Cardiac muscle cell (in vitro differentiated cells and primary cell): Measurements from ENCODE around the gene CPEB1. TPM values are rescaled to one million over a fixed set of nuclear protein-coding genes. Genes with fewer than 3 reads are reported as not detected.
"Not testable (repeated sequence)": the region's sequence is repeated elsewhere in the genome, so short reads cannot be mapped to it uniquely, and the experiment has no call there.

ENCODE experiments used
- DNase-seq, 2 donors: peaks; one replicate each; pipeline versions ENCODE4 v3.0.0 to v3.0.0-alpha.2; 2010 to 2017; ENCODE audit warnings: low read depth in 1 of 2, low spot score in 1 of 2
- H3K27ac ChIP-seq: fragments of 200-600 bp; sonication (generic); 2 replicates; pipeline ENCODE4 v1.5.1; 2016
- H3K27me3 ChIP-seq: fragments of 200-600 bp; sonication (generic); 2 replicates; pipeline ENCODE4 v1.6.0; 2016; ENCODE audit warnings: control low read depth
- H3K36me3 ChIP-seq: fragments of 200-600 bp; sonication (generic); 2 replicates; pipeline ENCODE4 v1.5.1; 2016; ENCODE audit warnings: control low read depth
- H3K4me1 ChIP-seq: fragments of 200-600 bp; sonication (generic); 2 replicates; pipeline ENCODE4 v1.8.1; 2017; ENCODE audit warnings: low read depth, mild to moderate bottlenecking, mixed run types
- H3K4me3 ChIP-seq: fragments of 200-600 bp; sonication (generic); 2 replicates; pipeline ENCODE4 v1.5.1; 2016; ENCODE audit warnings: mild to moderate bottlenecking
- H3K9me3 ChIP-seq: fragments of 200-600 bp; sonication (generic); 2 replicates; pipeline ENCODE4 v1.5.1; 2017; ENCODE audit warnings: low read depth, mild to moderate bottlenecking, control low read depth
- CTCF ChIP-seq: IDR thresholded peaks from 2 replicates; pipeline ENCODE4 v1.5.1; 2012; ENCODE audit warnings: low read depth, mild to moderate bottlenecking, low read length
- polyA plus RNA-seq: library from polyadenylated mRNA; unstranded; fragments of >200 nt; fragmentation: Nextera tagmentation; extraction: Ambion mirVana; gene quantifications from 2 replicates; pipeline ENCODE4 v1.2.1, GENCODE V29; 2016
- total RNA-seq: library from RNA; depleted of rRNA; stranded (reverse); fragments of >200 nt; gene quantifications from 2 replicates; pipeline ENCODE4 v1.2.3, GENCODE V29; 2016

CPEB1 gene
- total and polyA plus RNA-seq, 2 experiments from 2014 or later: 1.9 to 2.3 TPM

- Histone ChIP-seq H3K27me3 (no peaks in the 10 kb centered on the region), H3K4me3 (no peak overlapping the region), H3K4me1 (no peaks in the 10 kb centered on the region), H3K9me3 (no peaks in the 10 kb centered on the region), H3K36me3 (peaks cover 16% of the 10 kb centered on the region), H3K27ac (no peak overlapping the region)
- no peak for DNase-seq
- no peak for TF ChIP-seq CTCF
Measured at GRCh38 chr15:82531496-82532382, 115.4 kb downstream of the CPEB1 start.

DNA sequence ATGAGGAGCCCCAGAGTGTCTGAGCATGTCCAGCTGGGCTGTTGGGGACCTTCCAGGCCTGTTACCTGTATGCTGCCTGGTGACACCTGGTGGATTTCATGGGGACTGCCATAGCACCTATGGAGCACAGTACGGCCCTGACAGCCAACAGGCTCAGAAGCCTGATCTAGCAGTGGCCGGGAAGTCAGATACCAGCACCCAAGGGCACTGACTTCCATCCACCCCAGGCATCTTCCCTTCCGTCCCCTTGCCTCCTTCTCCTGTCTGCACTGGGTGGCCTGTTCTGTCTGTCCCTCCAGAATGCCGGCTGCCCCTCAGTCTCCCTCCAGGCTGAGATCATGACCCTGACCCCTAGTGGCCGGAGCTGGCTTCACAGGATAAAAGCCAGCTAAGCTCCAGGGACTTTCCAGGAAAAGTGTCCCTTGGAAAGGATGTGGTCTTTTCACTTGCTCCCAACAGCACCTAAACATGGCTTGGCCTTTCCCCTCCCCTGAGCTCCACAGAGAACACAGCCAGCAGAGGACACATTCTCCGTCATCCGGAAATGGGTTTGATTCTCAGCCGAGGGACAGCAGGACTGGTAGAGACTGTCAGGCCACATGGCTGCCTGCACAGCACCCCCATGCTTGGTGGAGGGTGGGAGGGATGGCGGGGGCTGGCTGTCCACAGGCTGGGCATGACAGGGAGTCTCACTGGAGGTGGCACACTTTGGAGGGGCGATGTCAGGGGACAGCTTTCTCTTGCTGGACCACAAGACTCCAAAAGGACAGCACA is 116.4 kb downstream of the CPEB1 start:
- Histone ChIP-seq H3K36me3 (peaks cover 13% of the 10 kb centered on the region), H3K27ac (no peak overlapping the region)

GRCh38 chr15:82530006-82530405 is 117.2 kb downstream of the CPEB1 start:
- no peaks in the 10 kb centered on the region for H3K4me1 ChIP-seq
- peaks cover 7% of the 10 kb centered on the region for H3K36me3 ChIP-seq
- no peak overlapping the region for H3K4me3 ChIP-seq
- no peak for TF ChIP-seq CTCF
- H3K9me3 ChIP-seq: no peaks in the 10 kb centered on the region
- H3K27me3 ChIP-seq: no peaks in the 10 kb centered on the region
- no peak for DNase-seq
- H3K27ac ChIP-seq: no peak overlapping the region

More for the DNA sequence above, 116.4 kb downstream of the CPEB1 start:
- peak; percentile 82 for TF ChIP-seq CTCF
- no peak overlapping the region for H3K4me3 ChIP-seq
- DNase-seq: peak; percentile 59 to 78
- no peaks in the 10 kb centered on the region for H3K4me1 ChIP-seq
- no peaks in the 10 kb centered on the region for H3K27me3 ChIP-seq
- H3K9me3 ChIP-seq: no peaks in the 10 kb centered on the region

- not testable (repeated sequence) for H3K4me1 ChIP-seq, H3K9me3 ChIP-seq, H3K27ac ChIP-seq, H3K27me3 ChIP-seq, H3K36me3 ChIP-seq, DNase-seq
- H3K4me3 ChIP-seq: peak overlapping the region; percentile 18
Measured at GRCh38 chr15:82513587-82513986, 133.6 kb downstream of the CPEB1 start.

- not testable (repeated sequence) for DNase-seq, H3K27ac ChIP-seq, H3K4me1 ChIP-seq, H3K36me3 ChIP-seq, H3K9me3 ChIP-seq, H3K27me3 ChIP-seq, H3K4me3 ChIP-seq
Measured at GRCh38 chr15:82507693-82508092, 139.5 kb downstream of the CPEB1 start.

GRCh38 chr15:82507087-82507486 is 140.1 kb downstream of the CPEB1 start:
- H3K4me3 ChIP-seq, H3K9me3 ChIP-seq, H3K4me1 ChIP-seq, DNase-seq, H3K27ac ChIP-seq, H3K27me3 ChIP-seq, H3K36me3 ChIP-seq: not testable (repeated sequence)

- H3K27ac ChIP-seq, H3K36me3 ChIP-seq, H3K27me3 ChIP-seq, H3K4me3 ChIP-seq, H3K9me3 ChIP-seq, H3K4me1 ChIP-seq, DNase-seq: not testable (repeated sequence)
Measured at GRCh38 chr15:82505842-82506241, 141.3 kb downstream of the CPEB1 start.

- H3K4me3 ChIP-seq, H3K27ac ChIP-seq, H3K36me3 ChIP-seq, H3K4me1 ChIP-seq, DNase-seq, H3K9me3 ChIP-seq, H3K27me3 ChIP-seq: not testable (repeated sequence)
Measured at GRCh38 chr15:82504074-82504473, 143.1 kb downstream of the CPEB1 start.

- not testable (repeated sequence) for H3K4me3 ChIP-seq, H3K9me3 ChIP-seq, H3K4me1 ChIP-seq, H3K27me3 ChIP-seq, DNase-seq, H3K36me3 ChIP-seq, H3K27ac ChIP-seq
Measured at GRCh38 chr15:82502700-82503339, 144.3 kb downstream of the CPEB1 start.

- not testable (repeated sequence) for H3K4me1 ChIP-seq, H3K4me3 ChIP-seq, H3K9me3 ChIP-seq, H3K36me3 ChIP-seq, DNase-seq, H3K27ac ChIP-seq, H3K27me3 ChIP-seq
Measured at GRCh38 chr15:82500772-82501171, 146.4 kb downstream of the CPEB1 start.
